GM18520 (cell line): ENCODE measurements around the gene AUTS2.

Source experiments
- ATAC-seq: cut with Tn5 transposase; IDR thresholded peaks from one replicate; pipeline ENCODE4 v1.9.1; 2021; ENCODE audit not compliant: unreplicated experiment

Gene AUTS2

DNA sequence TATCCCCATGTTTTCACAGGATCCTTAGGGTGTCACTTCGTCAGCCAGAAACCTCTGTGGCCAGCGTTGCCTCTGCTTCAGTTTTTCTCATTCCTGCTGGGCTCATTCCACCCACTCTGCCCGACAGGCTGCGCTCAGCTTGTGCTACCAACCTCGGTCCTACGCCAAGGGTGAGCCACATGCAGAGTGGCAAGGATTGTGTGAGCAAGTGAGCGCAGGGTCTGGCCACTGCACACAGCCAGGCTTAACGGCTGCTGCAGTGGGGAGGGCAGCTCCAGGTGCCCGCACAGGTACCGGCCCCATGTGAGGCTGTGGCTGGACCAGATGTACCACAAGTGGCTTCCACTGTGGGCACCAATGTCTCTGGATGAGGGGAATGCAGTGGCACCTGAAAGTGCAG, 329.2 kb downstream of the AUTS2 start:
- no peak for ATAC-seq

DNA sequence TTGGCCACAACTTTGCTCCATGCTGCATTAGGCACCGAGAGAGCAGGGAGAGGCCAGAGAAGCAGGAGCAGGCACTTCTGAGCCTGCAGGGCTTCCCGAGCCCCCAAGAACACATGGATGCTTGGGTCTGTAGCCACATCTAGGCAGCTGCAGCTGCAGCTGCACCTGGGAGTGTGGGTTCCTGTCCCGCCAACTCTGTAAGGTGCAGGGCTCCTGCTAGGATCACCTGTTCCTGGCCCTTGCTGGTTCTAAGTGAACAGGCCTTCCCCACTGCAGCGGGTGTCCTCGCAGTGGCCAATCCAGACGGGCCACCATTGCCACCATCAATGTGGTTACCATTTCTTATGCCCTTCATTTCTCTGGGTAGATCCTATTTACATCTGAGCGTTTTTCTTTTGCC, 330.3 kb downstream of the AUTS2 start:
- no peak for ATAC-seq

DNA sequence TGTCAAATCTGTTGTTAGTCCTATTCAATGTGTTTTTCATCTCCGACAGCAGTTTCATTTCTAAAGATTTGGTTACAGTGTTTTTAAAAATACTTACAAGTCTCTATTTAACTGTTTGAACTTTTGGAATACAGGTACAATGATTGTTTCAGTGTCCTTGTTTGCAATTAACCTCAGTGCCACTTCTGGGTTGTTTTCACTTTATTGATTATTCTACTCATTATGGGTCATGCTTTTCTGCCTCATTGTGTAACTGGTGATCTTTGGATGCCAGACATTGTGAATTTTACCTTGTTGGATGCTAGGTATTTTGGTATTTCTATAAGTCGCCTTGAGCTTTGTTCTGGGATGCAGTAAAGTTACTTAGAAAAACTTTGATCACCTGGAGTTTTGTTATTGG, 331.3 kb downstream of the AUTS2 start:
- ATAC-seq: no peak

DNA sequence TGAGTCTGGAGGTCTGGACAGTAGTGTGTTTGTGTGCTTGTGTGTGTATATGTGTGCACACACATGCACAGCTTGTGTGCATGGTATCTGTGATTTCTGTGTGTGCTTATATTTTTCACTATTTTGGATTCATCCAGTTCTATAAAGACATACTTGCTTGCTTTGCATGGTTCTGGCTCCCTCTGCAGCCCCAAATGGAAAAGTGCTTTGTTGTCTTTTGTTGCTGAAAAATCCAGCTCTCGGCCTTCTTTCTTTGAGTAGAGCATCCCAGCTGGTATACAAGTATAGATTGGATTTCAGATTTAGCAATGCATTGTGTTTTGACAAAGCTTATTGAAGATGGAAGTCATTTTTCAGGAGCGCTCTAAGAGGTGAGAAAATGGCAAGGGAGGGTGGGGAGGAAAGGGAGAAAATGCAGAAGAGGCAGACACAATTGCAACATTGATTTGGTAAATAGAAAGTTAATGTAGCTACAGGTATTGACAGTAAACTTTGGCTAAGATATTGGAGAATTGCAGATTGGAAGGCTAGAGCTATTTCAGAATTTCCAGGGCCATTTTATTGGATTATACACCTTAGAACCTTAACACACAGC, 333.9 kb downstream of the AUTS2 start:
- ATAC-seq: no peak

DNA sequence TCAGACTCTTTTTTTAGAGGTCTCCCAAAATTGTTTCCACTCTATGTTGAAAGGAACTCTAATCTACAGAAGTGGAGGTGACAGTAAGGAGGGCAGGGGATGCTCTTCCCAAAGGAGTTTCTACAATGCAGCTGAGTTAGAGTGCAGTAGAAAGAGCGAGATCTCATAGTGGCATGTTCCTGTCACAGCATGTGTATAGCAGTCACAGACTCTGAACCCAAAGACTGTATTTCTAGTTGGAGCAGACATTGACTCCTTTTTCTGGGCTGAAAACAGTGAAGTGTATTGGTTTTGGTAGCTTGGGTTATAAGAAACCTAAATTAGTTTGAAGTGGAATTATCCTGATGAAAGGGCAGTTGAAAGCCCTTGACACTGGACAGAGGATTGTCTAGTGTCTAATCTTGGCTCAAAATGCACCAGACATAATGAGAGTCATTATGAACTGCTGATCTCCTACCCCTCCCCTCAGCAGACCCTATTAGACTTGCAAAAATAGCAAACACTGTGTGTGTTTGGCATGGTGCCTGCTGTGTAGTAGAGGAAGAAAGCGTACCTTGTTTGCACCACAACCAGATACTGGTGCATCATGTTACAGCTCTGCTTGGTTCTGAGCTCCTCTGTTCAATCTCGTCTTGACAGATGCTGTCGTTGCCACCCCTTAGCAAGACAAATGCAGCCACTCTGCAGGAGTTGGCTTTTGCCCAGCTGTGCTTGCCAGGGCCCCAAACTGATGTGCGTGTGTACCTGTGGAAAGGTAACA, 336.0 kb downstream of the AUTS2 start:
- ATAC-seq: no peak

DNA sequence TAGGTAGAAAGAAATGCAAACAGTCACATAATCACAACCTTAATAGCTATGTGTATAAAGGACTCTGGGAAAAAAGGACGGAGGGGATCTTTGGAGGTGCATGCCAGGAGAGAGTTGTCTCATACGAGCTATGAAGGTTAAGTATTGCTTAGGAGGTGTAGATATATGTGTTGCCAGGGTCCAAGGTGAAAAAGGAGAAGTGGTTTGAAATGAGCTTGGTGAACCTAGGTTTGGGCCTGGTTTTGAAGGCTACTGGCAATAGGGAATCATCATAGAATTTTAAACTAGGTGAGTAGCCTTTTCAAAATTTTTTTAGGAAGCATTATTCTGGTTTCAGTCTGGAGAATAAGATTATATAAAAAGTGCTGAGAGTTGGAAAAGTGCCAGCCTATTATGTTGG, 336.8 kb downstream of the AUTS2 start:
- ATAC-seq: no peak

DNA sequence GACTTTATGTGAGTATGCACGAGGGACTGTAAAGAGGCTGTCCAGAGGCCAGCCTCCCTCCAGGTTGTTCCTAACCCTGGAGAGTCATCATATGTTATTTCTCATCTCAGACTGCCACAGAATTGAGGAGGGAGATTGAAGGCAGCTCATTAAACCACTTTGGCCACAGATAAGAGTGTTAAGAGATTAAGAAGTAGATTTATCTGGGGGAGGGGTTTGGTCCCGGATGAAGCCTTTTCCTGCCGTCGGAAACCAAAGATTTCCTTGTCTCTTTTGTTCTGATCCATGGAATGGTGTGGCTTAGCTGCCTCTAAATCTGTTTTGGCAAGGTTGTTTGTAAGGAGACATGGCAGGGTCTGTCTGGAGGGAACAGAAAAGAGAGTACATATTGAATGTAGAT, 338.8 kb downstream of the AUTS2 start:
- no peak for ATAC-seq

DNA sequence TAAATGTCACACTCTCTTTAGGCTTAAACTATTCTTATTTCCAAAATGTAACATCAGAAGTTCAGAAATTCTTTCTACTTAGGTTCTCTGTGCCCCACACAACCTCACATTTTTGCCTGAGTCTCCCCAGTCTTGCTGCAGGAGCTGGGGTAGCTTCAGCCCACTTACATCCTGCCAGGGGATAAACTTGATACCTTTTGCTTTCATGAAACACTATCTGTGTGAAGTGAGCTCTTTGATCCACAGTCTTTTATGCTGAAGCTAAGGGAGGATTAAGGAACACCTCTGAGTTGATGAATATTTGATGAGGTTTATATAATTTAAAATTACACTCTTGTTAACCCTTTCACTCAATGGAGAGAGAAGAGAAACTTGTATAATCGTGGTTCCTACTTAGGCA, 341.0 kb downstream of the AUTS2 start:
- ATAC-seq: no peak

DNA sequence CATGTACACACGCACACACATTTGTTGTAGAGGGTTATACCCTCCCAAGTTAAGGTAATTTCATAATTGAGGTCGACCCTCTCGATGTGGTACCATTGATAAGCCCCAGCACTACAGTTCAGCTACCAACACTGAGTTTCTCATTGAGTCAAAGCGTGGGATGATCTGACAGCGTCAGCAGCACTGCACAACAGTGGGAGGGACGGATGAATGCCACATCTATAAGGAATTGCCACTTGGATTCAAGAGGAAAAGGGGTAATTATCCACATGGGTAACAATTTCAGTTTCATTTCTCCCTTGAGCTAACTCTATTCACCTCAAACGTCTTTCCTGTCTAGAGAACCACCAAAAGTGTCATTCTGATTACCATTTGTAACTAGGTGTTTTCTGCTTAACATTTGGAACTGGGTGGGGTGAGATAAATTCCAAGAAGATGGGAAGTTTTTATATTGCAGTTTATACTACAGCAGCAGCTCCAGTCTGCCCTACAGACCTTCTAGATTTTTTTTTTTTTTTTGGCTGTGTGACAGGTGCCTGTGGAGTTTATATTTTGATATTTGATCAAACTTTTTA, 342.9 kb downstream of the AUTS2 start:
- no peak for ATAC-seq

DNA sequence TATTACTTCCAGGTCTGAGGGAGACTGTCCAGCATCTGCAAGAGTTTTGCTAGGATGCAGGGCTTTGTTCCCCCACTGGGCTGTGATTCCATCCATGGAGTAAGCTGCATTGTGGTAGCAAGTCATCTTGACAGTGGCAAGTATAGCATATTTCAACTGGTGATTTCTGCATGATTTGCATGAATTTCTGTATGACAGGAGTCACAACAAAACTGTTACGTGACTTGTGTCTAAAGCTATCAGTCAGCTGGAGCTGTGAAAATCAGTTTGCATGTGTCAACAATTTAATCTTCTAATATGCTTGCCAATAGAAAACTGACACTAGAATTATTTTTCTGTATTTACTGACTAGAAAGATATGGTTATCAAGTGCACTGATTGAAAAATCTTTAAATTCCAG, 344.3 kb downstream of the AUTS2 start:
- no peak for ATAC-seq

DNA sequence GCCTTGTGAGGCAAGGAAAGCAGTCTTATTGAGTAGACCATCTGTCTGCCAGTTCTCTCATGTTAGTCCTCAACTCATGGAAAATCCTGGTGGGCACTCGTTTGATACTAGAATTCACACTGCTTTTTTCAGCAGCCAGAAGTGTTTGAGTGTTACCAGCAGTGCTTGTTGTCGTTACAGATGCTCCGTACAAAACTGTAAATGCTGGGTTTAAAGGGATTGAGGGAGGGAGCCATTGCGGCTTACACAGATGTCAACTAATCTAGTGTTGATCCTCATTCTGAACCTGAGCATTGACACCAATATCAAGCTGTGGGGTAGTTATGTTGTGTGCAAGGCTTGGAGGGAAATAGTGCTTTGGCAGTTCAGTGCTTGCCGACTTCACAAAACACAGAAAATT, 348.6 kb downstream of the AUTS2 start:
- ATAC-seq: no peak

DNA sequence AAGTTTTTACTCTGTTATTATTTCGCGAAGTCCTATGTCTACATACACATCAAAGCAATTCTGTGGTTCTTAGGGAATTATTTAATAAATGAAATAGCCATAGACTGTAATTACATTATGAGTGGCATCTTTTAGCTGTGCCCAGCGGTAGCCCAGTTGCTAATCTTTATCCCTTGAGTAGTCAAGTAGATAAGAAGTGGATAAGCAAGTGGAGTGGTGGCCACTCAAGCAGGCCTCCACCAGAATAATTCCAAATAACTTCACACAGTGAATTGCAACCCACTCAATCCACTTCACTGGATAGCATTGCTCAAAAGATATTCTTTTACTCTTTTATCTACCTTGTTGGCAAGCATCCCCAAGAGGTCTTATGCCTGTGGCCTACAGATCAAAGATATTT, 349.7 kb downstream of the AUTS2 start:
- ATAC-seq: no peak

DNA sequence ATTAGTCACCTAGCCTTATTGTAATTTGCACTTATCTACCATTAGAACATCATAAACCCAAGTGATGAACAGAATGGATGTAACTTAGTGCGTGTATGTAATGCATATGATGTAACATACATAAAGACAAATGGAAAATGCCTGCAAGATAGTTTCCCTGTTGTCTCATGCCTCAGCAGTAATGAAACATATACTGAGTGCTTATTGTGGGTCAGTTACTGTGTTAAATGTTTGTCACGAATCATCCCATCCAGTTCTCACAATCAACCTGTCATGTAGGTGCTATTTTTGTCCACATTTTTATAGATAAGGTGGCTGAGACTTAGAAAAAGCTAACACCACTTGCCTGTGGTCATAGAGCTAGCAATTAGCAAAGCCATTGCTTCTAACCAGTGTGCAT, 350.8 kb downstream of the AUTS2 start:
- no peak for ATAC-seq

DNA sequence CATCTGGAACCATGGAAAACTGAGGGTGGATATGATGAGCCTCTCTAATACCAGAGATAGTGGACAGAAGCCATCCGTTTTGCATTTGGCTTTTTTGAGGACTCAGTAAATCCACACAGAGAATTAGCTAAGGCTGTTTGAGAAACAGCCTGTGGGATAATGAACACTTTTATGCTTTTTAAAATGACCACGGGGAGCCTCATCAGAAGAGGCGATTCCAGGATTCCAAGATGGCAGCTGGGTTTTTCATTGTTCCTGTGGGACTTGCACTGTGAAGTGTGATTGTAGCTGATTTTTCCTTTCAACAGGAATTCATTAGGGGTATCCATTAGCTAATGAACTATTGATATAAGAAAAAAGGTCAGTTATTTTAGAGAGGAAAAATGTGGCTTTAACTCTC, 353.2 kb downstream of the AUTS2 start:
- no peak for ATAC-seq

DNA sequence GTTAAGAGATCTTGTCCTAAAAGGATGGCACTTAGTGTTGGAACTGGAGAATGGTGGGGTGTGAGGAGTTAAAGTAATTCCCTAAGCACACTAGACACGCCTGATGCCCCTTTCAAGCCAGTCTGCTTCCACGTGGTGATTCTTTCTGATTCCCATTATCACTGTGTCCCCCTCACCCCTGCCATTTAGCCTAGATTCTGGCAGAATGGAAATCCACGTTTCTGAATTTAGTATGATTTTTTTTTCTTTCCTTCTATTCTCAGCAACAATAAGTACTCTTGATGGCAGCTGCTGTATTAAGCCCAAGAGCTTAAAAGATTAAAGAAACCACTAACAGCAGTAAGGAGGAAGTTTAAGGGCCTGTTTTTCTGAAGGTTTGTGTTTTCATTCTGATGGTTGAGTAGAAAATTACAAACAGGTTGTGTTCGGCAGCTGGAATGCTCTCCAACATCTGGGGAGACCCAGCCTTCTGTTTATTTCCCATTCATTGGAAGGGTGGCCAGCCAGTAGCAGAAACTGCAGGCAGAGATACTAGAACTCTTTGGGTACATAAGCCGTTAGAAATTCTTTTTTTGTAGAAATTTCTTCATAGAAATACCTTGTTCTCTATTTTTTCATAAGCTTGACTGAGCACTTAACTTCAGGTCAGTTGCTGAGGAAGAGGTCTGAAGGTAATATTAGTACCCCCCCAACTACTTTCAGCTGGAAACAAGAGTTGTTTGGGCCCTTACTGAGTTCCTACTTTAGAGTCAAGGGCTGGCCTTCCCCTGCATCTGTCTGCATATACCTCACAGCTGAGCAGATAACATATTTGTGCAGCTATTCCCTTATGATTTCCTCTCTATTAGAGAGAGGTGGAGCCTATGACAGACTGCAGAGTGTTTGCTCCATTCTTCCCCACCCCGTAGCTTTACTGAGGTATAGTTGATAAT, 355.1 kb downstream of the AUTS2 start:
- no peak for ATAC-seq

DNA sequence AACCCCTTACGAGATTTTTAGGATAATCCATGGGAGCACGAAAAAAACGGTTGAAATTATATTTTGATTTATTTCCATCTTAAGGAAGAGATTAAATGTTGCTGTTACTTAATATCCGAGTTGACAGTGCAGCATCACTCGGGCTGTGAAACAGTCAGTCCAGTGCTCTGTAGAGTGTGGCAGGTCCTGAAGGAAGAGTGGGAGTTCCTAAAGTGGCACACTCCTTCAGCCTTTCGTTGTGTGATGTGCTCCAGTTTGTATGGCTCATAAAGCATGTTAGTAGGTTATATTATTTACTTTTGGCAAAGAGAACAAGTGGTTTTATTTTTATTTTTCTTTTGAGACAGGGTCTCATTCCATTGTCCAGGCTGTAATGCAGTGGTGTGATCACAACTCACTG, 358.3 kb downstream of the AUTS2 start:
- no peak for ATAC-seq

DNA sequence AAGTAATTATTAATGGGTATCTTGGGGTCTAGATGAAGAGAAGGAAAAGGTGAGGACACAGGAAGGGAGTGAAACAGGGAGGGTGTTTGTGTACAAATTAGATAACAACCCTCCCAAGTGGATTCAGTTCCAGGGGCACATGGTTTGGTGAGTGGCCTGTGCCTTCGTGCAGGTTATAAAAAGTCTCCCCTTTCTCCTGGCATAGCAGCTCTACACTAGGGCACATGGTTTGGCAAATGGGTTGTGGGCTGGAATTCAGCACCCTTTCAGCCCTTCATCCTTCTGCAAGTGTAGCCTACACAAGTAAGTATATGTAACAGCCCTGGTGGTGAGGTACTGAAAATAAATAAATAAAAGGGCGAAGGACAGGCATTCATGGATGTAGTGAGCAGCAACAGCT, 359.4 kb downstream of the AUTS2 start:
- ATAC-seq: no peak

DNA sequence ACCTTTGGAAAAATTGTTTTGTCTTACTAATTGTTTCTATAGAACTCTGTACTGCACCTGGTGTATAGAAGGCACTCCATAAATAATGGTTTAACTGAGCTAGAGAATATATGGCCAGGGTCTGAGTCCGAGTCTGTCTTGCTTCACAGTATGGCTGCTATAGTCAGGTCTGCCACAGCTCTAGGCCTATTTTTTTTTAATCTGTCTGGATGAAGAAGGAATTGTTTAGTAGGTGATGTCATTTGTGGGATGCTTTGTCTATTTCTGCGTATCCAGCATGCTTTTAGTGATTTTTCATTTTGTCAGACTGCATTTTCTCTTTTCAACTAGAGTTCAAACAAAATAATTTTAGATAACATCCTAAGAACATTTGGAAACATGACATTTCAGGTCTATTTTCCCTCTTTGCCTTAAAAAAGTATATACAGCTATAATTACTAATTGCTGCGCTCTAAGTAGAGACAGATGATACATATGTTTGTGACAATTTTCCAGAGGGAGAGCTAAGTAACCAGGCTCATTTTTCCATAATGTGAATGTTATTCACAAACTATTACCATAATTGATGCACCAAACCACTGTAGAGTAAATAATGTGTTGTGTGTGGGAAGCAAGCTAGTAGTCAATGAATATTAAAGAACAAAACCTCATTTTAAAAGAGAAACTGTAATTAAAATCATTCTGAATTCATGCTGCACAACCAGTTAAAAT, 361.7 kb downstream of the AUTS2 start:
- no peak for ATAC-seq

DNA sequence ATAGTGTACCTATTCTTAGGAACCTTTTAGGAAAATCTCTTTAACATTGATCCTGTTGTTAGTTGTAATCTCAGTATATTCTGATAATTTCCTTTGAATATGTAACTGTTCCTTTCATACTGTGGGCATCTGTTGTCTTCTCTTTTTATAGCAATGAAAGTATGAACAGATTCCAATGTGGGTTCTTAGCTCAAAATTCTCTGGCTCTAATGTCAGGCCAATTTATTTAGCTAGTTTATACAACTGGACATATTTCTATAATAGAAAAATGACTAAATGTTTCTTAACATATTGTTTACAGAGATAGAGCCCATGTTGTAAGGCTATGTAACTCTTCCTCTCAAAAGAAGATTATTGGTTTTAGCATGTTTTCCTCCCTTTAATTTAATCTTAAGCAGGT, 363.2 kb downstream of the AUTS2 start:
- no peak for ATAC-seq

DNA sequence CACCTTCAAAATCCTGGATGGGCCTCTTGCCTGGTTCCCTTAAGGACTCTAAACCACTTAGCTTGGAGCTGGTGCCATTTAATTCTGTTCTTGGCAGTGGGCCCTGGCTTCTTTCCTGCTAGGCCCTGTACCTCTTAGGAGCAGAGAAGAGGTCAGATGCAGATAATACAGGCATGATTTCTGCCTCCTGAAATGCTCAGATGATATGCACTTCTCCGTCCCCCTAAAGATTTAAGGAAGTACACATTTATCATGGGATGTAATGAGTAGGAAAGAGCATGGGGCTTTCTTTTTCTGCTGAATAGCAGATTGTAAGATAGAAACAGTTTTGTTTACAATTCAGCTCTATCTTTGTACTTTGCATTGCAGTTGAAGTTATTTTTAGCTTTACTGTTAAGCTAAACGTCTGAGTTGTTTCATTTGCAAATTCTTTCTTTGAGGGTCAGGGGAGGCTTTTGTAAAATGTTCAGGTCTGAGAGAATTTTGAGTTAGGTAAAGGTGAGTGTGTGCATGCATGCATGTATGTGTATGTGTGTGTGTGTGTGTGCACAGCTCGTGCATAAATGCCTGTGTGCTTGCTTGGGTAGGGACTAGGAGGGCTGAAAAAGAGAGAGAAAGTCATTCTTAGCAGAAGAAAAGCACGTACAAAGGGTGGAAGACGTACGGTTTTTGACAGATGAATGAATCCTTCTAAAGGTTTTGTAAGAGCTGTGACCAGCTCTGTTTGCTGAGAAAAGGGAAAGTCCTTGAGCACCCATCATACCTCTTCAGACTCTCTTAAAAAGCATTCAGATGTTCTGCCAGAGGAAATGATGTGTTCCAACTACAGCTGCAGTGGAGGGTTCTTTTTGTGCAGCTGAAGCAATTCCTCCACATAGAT, 364.2 kb downstream of the AUTS2 start:
- ATAC-seq: no peak
